Measurements from ENCODE around the gene LY6G5C. TPM values are rescaled to one million over a fixed set of nuclear protein-coding genes. Genes with fewer than 3 reads are reported as not detected.
A peak's percentile ranks its signal among the peaks of the same experiment; 100 is the strongest.

LY6G5C gene
- total and polyA plus RNA-seq, 2 of the 13 experiments (the other 11 are each of a cell fraction or from before 2014, with no cell fraction given): 0.33 to 0.55 TPM

DNA sequence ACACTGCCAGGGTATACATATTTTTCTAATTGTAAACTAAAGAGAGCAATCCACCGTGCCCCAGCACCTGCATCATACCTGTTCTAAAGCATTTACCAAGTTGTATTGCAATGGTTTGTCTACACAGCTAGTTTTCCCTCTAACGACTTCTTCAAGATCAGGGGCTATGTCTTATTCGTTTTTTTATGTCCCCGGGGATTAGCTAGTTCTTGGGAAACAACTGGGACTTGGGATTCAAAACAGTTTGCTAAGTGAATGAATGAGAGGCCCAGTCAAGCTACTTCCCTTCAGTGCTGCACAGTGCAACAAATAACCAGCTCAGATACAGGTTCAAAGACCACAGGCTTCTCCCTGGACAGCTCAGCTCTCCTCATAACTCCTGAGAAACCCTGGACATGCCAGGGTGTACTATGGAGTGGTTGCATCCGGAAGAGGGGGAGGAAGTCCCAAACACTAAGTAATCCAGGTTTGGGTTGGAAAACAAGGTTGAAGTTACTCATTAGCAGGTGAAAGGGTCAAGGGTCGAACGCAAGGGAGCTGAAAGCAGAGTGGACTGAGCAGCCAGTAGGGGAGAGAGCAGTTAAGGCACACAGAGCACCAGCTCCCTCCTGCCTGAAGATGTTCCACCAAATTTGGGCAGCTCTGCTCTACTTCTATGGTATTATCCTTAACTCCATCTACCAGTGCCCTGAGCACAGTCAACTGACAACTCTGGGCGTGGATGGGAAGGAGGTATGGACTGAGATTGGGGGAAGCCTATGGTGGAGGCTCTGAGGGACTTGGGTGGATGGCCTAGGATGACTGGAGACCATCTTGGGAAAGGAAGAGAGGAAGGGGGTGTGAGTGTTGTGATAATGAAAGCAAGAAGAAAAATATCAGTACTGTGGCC, 25.3 kb downstream of the LY6G5C start, which contains the start of gene APOM (continued):
- TF ChIP-seq KIAA2018 (CRISPR knock-in tag; IDR thresholded peaks at IDR 0.05; ENCODE audit: borderline replicate concordance): no peak
- no peak for TF ChIP-seq REXO4 (CRISPR knock-in tag; IDR thresholded peaks at IDR 0.05; ENCODE audit: borderline replicate concordance)
- TF ChIP-seq ZNF770 (CRISPR knock-in tag; IDR thresholded peaks at IDR 0.05): no peak
- TF ChIP-seq U2AF2 (IDR thresholded peaks at IDR 0.05; ENCODE audit: low read depth, low read length): no peak
- peak; percentile 51 for TF ChIP-seq SRF (IDR thresholded peaks at IDR 0.05; ENCODE audit: low read depth, low read length)
- peak; percentile 84; the same call in 1 of the 2 replicates for TF ChIP-seq GLI4 (CRISPR knock-in tag; IDR thresholded peaks at IDR 0.05; ENCODE audit: borderline replicate concordance)
- peak; percentile 92 for TF ChIP-seq ZSCAN9 (CRISPR knock-in tag; IDR thresholded peaks at IDR 0.05; ENCODE audit: borderline replicate concordance)
- peak; percentile 71; the same call in 1 of the 2 replicates for TF ChIP-seq ZNF274 (CRISPR knock-in tag; IDR thresholded peaks at IDR 0.05)
- TF ChIP-seq NCOA2 (CRISPR knock-in tag; IDR thresholded peaks at IDR 0.05): peak; percentile 93
- TF ChIP-seq, protein P1, sequence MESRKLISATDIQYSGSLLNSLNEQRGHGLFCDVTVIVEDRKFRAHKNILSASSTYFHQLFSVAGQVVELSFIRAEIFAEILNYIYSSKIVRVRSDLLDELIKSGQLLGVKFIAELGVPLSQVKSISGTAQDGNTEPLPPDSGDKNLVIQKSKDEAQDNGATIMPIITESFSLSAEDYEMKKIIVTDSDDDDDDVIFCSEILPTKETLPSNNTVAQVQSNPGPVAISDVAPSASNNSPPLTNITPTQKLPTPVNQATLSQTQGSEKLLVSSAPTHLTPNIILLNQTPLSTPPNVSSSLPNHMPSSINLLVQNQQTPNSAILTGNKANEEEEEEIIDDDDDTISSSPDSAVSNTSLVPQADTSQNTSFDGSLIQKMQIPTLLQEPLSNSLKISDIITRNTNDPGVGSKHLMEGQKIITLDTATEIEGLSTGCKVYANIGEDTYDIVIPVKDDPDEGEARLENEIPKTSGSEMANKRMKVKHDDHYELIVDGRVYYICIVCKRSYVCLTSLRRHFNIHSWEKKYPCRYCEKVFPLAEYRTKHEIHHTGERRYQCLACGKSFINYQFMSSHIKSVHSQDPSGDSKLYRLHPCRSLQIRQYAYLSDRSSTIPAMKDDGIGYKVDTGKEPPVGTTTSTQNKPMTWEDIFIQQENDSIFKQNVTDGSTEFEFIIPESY (CRISPR knock-in tag; IDR thresholded peaks at IDR 0.05): peak; percentile 79; the same call in 1 of the 2 replicates
- TF ChIP-seq IRX3 (CRISPR knock-in tag; IDR thresholded peaks at IDR 0.05; ENCODE audit: borderline replicate concordance, low read depth): peak; percentile 94
- TF ChIP-seq HES4 (CRISPR knock-in tag; IDR thresholded peaks at IDR 0.05; ENCODE audit: borderline replicate concordance): no peak
- TF ChIP-seq, protein P2, sequence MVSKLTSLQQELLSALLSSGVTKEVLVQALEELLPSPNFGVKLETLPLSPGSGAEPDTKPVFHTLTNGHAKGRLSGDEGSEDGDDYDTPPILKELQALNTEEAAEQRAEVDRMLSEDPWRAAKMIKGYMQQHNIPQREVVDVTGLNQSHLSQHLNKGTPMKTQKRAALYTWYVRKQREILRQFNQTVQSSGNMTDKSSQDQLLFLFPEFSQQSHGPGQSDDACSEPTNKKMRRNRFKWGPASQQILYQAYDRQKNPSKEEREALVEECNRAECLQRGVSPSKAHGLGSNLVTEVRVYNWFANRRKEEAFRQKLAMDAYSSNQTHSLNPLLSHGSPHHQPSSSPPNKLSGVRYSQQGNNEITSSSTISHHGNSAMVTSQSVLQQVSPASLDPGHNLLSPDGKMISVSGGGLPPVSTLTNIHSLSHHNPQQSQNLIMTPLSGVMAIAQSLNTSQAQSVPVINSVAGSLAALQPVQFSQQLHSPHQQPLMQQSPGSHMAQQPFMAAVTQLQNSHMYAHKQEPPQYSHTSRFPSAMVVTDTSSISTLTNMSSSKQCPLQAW (CRISPR knock-in tag; IDR thresholded peaks at IDR 0.05): peak; percentile 100
- TF ChIP-seq SUZ12 (IDR thresholded peaks at IDR 0.05; ENCODE audit: low read depth, low read length): no peak
